ENCODE measurements around the gene MRPL16.

DNA sequence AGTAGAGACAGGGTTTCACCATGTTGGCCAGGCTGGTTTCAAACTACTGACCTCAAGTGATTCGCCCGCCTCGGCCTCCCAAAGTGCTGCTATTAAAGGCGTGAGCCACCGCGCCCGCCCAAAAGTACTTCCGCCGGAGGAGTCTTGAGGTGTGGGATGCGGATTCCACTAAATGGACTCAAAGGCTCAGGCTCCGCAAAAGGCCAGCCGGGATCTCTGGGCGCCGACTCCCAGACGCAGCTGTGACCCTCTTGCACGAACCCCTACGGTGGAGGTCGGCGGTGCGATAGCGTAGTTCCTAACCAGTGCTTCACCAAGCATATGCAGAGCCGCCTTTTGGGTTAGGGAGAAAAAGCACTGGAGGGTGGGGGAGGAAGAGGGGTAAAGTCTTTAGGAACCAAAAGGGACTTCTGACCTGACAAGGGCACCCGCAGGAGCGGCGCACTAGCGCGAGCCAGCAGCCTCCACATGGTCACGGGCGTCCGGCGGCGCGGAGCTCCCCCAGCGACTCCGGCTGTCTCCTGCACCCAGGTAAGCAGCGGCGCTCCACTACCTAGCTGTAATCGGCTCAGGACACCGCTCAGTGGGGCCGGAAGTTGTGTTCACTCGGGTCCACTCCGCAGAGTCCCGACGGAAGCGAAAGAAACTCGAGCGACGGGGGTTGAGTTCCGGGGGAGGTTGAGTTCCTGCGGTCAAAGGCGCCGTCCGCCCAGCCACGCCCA, at the start of gene MRPL16:
- TF ChIP-seq, protein P1, sequence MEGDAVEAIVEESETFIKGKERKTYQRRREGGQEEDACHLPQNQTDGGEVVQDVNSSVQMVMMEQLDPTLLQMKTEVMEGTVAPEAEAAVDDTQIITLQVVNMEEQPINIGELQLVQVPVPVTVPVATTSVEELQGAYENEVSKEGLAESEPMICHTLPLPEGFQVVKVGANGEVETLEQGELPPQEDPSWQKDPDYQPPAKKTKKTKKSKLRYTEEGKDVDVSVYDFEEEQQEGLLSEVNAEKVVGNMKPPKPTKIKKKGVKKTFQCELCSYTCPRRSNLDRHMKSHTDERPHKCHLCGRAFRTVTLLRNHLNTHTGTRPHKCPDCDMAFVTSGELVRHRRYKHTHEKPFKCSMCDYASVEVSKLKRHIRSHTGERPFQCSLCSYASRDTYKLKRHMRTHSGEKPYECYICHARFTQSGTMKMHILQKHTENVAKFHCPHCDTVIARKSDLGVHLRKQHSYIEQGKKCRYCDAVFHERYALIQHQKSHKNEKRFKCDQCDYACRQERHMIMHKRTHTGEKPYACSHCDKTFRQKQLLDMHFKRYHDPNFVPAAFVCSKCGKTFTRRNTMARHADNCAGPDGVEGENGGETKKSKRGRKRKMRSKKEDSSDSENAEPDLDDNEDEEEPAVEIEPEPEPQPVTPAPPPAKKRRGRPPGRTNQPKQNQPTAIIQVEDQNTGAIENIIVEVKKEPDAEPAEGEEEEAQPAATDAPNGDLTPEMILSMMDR (IDR thresholded peaks at IDR 0.05; ENCODE audit: low read depth, low read length, poor library complexity, severe bottlenecking): peak; percentile 57
- no peak for TF ChIP-seq EZH2phosphoT487 (IDR thresholded peaks at IDR 0.05; ENCODE audit: borderline replicate concordance, low read length)
